Ammon's horn (tissue), 1 donor: ENCODE results near the gene CLIC3.
"Not testable (repeated sequence)": the region's sequence is repeated elsewhere in the genome, so short reads cannot be mapped to it uniquely, and the experiment has no call there.

Source experiments
- DNase-seq: peaks from one replicate; pipeline ENCODE4 v3.0.0-alpha.2; 2016; ENCODE audit warnings: low spot score

Gene CLIC3

GRCh38 chr9:137017071-137017470 is 20.7 kb upstream of the CLIC3 start:
- DNase-seq: no peak

- no peak for DNase-seq
These were observed 20.1 kb upstream of the CLIC3 start for GRCh38 chr9:137016436-137016835.

- no peak for DNase-seq
These were observed 19.6 kb upstream of the CLIC3 start for GRCh38 chr9:137015976-137016375.

GRCh38 chr9:137015540-137015930 is 19.2 kb upstream of the CLIC3 start:
- DNase-seq: no peak

DNA sequence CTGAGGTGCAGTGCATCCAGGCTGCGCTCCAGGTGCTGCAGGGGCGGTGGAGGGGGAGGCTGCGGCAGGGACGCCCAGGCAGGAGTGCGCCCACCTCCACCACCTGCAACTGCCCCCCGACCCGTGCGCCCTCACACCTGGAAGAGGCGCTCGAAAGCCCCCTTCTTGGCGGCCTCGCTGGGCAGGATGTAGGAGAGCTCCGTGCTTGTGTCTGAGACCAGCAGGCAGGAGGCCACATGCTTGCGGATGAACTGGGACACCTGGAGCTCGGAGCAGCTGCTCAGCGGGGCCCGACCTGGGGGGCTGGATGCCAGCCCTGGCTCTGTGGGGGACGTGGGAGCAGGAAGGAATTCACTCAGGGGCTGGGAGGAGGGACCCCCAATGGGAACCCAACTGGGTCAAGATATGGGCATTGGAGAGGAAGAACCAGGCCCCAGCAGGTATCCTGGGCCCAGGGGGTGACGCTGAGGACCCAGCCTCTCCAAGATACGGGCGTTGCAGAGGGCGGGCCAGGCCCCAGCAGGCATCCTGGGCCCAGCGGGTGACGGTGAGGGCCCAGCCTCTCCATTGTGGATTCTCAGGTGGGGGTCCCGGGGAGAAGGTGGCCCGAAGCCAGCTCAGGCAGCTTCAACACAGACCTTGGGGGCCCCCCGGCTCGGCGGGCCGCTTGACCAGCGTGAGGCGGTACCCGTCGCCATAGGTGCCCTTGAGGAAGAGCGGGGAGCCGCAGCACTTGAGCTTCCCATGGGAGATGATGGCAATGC is 18.6 kb upstream of the CLIC3 start:
- no peak for DNase-seq

GRCh38 chr9:137014166-137014565 is 17.8 kb upstream of the CLIC3 start:
- no peak for DNase-seq

GRCh38 chr9:137013571-137013940 is 17.2 kb upstream of the CLIC3 start:
- no peak for DNase-seq

GRCh38 chr9:137012694-137013570 is 16.6 kb upstream of the CLIC3 start:
- no peak for DNase-seq

- DNase-seq: no peak
These were observed 15.7 kb upstream of the CLIC3 start for GRCh38 chr9:137011907-137012675.

DNA sequence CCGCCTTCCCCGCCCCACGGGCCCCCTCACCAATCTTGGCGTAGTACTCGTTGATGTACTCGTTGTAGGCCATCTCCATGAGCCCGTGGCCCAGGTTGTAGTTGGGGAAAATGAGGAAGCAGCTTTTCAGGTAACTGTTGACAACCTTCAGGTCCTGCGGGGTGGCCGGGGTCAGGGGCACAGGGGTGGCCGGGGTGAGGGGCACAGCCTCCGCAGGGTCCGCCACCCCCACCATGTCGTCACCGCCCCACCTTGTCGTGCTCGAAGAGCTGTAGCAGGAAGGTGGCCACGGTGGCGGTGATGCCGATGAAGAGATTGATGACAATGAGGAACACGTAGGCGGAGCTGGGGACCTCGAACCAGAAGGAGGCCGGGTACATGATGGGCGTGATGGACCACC is 14.8 kb upstream of the CLIC3 start:
- DNase-seq: no peak

GRCh38 chr9:137009938-137010732 is 13.8 kb upstream of the CLIC3 start:
- DNase-seq: no peak

GRCh38 chr9:137009217-137009616 is 12.8 kb upstream of the CLIC3 start:
- DNase-seq: no peak

- DNase-seq: no peak
These were observed 11.9 kb upstream of the CLIC3 start for GRCh38 chr9:137008312-137008711.

DNA sequence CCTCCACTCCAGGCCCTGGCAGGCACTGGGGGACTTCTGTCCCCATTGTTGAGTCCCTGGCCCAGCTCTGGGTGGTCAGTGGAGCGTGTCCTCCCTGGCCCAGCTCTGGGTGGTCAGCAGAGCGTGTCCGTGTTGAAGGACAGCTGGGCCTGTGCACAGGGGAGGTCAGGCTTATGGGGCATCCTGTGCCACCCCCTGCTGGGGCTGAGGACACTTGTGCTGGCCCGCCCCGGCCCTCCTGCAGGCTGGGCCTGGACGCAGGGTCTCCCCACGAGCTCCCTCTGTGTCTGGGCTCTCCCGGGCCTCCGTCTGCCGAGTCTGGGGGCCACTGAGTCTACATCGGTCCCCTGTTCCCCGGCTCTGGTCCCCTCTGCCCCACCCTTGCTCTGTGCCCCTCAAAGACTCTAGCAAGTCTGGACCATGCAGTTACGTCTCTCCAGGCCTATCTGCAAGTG is 11.5 kb upstream of the CLIC3 start:
- DNase-seq: no peak

DNA sequence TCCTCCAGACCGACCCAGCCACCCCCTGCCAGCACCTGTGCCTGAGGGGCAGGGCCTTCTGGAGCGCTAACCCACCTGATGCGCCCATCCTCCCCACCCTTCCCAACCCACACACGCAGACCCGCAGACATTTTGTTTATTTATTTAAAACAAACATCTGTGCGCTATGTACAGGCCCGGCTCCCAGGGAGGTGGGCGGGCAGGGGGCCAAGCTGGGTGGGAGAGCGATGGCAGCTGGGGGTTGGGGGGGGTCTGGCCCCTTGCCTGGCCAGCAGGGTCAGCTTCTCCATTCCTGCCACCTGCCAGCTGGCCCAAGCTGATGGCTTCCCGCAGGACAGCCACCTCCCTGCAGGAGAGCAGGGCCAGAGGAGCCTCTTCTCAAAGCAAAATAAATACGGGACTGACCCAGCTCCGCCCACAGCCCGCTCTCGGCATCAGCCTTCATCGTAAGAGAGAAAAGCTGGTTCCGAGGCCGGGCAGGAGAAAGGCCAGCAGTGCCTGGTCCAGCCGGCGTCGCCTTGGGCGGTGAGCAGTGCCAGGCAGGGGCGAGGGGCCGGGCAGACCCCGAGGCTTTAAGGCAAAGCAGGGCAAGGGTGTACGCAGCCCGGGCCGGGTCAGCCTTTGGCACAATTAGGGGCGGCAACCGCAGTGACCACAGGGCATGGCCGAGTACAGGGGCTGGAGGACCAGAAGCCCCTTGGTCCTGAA is 10.9 kb upstream of the CLIC3 start:
- DNase-seq: no peak

DNA sequence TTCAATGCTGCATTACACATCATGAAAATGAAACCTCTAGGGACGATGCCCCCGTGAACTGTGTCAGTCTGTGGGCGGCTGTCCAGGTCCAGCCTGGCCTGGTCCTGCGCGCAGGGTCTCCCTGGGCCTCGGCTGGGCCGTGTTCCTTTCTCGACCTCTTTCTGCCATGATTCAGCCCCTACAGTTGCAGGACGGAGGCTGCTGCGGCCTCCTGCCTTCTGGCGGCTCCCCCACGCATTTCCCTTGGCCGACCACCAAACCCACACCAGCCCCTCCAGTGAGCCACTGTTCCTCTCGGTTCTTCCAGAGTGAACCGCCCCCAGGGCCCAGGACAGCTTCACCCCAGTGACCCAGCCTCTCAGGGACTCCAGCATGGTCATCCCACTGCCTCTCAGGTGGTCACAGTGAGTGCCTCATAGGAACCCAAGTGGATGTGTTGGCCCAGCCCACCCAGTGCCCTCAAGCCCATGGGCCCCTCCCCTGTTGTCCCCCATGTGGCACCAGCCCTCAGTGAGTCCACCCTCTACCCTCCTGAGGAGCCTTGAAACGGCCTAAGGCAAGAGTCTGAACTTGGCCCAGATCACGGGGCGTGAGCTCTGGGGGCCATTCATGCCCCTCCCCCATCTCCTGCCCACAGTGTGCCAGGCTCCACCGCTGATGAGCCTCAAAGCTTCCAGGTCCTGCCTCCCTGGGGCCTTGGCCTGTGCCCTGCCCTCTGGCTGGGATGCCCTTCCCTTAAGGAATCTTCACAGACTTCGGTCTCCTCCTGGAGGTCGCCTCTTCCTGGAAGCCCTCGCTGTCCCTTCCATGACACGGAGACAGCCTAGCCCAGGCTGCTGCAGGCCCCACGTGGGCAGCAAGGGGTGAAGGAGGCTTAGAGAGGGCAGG is 10.0 kb upstream of the CLIC3 start:
- DNase-seq: no peak

DNA sequence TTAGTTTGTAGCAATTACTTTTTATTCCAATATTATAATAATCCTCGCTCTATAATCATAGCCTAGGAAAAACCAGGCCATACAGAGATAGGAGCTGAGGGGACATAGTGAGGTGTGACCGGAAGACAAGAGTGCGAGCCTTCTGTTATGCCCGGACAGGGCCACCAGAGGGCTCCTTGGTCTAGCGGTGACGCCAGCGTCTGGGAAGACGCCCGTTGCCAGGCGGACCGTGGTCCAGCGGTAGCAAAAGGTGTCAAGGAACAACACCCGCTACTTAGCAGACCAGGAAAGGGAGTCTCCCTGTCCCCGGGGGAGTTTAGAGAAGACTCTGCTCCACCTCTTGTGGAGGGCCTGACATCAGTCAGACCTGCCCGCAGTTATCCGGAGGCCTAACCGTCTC is 7.9 kb upstream of the CLIC3 start:
- not testable (repeated sequence) for DNase-seq

DNA sequence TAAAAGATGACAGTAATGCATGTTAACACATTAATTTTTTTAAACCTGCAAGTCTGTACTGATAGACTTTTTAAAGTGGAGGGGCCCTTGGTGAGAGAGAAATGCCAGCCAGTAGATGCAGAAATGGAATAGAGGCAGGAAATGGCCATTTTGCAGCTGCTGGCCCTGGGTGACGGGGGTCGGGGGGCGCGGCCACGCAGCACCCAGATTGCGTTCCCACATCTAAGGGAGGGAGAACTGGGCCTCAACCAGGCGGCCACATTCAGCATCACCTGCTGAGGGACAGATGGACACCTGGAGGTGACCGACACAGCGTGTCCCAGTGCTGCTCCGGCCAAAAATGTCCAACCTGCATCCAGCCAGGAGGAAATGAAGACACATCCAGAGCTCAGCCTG is 6.3 kb upstream of the CLIC3 start:
- DNase-seq: no peak

- DNase-seq: no peak
These were observed 5.7 kb upstream of the CLIC3 start for GRCh38 chr9:137001857-137002645.
